ENCODE results near the gene TMEM231. TPM values are rescaled to one million over a fixed set of nuclear protein-coding genes. Genes with fewer than 3 reads are reported as not detected.

TMEM231 gene
- total RNA-seq, 6 experiments from 2014 or later = 9.0 to 14.5 (median 10.0) TPM

- DNase-seq = no peak
- no peak for TF ChIP-seq CTCF (IDR thresholded peaks at IDR 0.05)
- H3K4me1 Mint-ChIP-seq (ENCODE audit: low read depth) = no peaks in the 10 kb centered on the region; the same call in 1 of the 2 replicates
- H3K36me3 Mint-ChIP-seq (ENCODE audit: low read depth) = peaks cover 17% of the 10 kb centered on the region
- H3K9me3 Mint-ChIP-seq = no peaks in the 10 kb centered on the region
- no peak overlapping the region for H3K4me3 Mint-ChIP-seq
- no peak overlapping the region for H3K27ac Mint-ChIP-seq
- H3K27me3 Mint-ChIP-seq (ENCODE audit: insufficient read depth) = no peaks in the 10 kb centered on the region
These were observed 17.9 kb upstream of the TMEM231 start for GRCh38 chr16:75573955-75574354.

GRCh38 chr16:75572864-75573542, 17.0 kb upstream of the TMEM231 start:
- H3K4me1 Mint-ChIP-seq (ENCODE audit: low read depth) = no peaks in the 10 kb centered on the region; the same call in 1 of the 2 replicates
- H3K27ac Mint-ChIP-seq = no peak overlapping the region
- no peak for DNase-seq
- no peak for TF ChIP-seq CTCF (IDR thresholded peaks at IDR 0.05)
- no peaks in the 10 kb centered on the region for H3K9me3 Mint-ChIP-seq
- H3K4me3 Mint-ChIP-seq = no peak overlapping the region
- peaks cover 15% of the 10 kb centered on the region; the same call in 1 of the 2 replicates for H3K36me3 Mint-ChIP-seq (ENCODE audit: low read depth)
- no peaks in the 10 kb centered on the region for H3K27me3 Mint-ChIP-seq (ENCODE audit: insufficient read depth)

GRCh38 chr16:75570396-75571065, 14.5 kb upstream of the TMEM231 start:
- H3K9me3 Mint-ChIP-seq = no peaks in the 10 kb centered on the region
- no peak for DNase-seq
- no peak overlapping the region for H3K4me3 Mint-ChIP-seq
- H3K27ac Mint-ChIP-seq = no peak overlapping the region
- H3K27me3 Mint-ChIP-seq (ENCODE audit: insufficient read depth) = no peaks in the 10 kb centered on the region
- H3K36me3 Mint-ChIP-seq (ENCODE audit: low read depth) = peaks cover 22% of the 10 kb centered on the region; the same call in 1 of the 2 replicates
- H3K4me1 Mint-ChIP-seq (ENCODE audit: low read depth) = peaks cover 15% of the 10 kb centered on the region
- TF ChIP-seq CTCF (IDR thresholded peaks at IDR 0.05) = no peak

GRCh38 chr16:75567911-75568310, 11.9 kb upstream of the TMEM231 start:
- Mint-ChIP-seq H3K9me3 (no peaks in the 10 kb centered on the region), H3K4me1 (ENCODE audit: low read depth) (peaks cover 24% of the 10 kb centered on the region), H3K4me3 (peak overlapping the region; percentile 94; the same call in 1 of the 2 replicates), H3K27me3 (ENCODE audit: insufficient read depth) (peaks cover 3% of the 10 kb centered on the region), H3K27ac (no peak overlapping the region), H3K36me3 (ENCODE audit: low read depth) (peaks cover 22% of the 10 kb centered on the region; the same call in 1 of the 2 replicates)
- DNase-seq = no peak
- TF ChIP-seq CTCF (IDR thresholded peaks at IDR 0.05) = no peak

GRCh38 chr16:75566758-75567255, 10.8 kb upstream of the TMEM231 start:
- H3K4me3 Mint-ChIP-seq = peak overlapping the region; percentile 94
- no peak for DNase-seq
- no peak overlapping the region for H3K27ac Mint-ChIP-seq
- H3K36me3 Mint-ChIP-seq (ENCODE audit: low read depth) = peaks cover 15% of the 10 kb centered on the region; the same call in 1 of the 2 replicates
- no peaks in the 10 kb centered on the region for H3K9me3 Mint-ChIP-seq
- peaks cover 3% of the 10 kb centered on the region for H3K27me3 Mint-ChIP-seq (ENCODE audit: insufficient read depth)
- peaks cover 24% of the 10 kb centered on the region for H3K4me1 Mint-ChIP-seq (ENCODE audit: low read depth)
- no peak for TF ChIP-seq CTCF (IDR thresholded peaks at IDR 0.05)

All from HFFc6 (cell line).